AG09309 (cell line): ENCODE measurements around the gene MEMO1.
A peak's percentile ranks its signal among the peaks of the same experiment; 100 is the strongest.

Experiments
- DNase-seq: peaks from one replicate; pipeline ENCODE4 v3.0.0-alpha.2; 2010; ENCODE audit warnings: low read depth
- H3K4me3 ChIP-seq: 2 replicates; pipeline ENCODE4 v1.5.1; 2011; ENCODE audit warnings: mild to moderate bottlenecking, low read depth, low read length, moderate library complexity; ENCODE audit not compliant: control insufficient read depth
- TF ChIP-seq, protein P1 (sequence below): IDR thresholded peaks from 2 replicates; pipeline ENCODE4 v1.5.1; 2011; ENCODE audit warnings: mild to moderate bottlenecking, low read depth, low read length, inconsistent platforms; ENCODE audit not compliant: insufficient read depth, control insufficient read depth; ENCODE audit errors: missing control alignments

Gene MEMO1

DNA sequence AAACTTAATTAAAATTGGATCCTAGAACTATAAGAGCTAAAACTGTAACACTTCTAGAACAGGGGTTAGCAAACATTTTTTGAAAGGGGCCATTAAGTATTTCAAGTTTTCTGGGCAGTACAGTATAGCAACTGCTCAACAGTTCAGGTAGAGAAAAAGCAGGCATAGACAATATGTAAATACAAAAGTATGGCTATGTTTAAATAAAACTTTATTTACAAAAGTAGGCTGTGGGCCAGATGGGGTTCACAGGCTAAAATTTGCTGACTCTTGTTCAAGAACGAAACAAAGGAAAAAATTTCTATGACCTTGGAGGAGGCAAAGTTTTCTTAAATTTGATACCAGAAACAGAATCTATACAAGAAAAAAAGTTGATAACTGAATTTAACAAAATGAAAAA, 114.5 kb downstream of the MEMO1 start:
- no peak overlapping the region for H3K4me3 ChIP-seq
- no peak for DNase-seq
- TF ChIP-seq, protein P1, sequence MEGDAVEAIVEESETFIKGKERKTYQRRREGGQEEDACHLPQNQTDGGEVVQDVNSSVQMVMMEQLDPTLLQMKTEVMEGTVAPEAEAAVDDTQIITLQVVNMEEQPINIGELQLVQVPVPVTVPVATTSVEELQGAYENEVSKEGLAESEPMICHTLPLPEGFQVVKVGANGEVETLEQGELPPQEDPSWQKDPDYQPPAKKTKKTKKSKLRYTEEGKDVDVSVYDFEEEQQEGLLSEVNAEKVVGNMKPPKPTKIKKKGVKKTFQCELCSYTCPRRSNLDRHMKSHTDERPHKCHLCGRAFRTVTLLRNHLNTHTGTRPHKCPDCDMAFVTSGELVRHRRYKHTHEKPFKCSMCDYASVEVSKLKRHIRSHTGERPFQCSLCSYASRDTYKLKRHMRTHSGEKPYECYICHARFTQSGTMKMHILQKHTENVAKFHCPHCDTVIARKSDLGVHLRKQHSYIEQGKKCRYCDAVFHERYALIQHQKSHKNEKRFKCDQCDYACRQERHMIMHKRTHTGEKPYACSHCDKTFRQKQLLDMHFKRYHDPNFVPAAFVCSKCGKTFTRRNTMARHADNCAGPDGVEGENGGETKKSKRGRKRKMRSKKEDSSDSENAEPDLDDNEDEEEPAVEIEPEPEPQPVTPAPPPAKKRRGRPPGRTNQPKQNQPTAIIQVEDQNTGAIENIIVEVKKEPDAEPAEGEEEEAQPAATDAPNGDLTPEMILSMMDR, result no peak

DNA sequence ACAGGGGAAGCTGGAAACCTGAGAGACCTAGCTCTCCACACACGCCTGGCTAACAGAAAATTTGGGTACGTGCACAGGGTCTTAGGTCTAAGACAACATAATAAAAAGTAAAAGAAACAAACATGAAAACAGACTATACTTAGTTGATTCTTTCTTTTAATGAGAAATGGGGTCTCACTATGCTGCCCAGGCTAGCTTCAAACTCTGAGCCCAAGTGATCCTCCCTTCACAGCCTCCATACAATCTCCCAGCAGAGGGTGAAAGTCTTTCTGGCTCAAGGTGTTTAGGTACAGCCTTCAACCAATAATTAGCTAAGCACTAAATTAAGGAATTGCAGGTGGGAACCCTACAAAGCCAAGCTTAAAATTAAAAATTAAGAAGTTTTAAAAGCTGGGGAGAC, 116.2 kb downstream of the MEMO1 start:
- TF ChIP-seq, protein P1, result no peak
- no peak for DNase-seq
- H3K4me3 ChIP-seq, result no peak overlapping the region

DNA sequence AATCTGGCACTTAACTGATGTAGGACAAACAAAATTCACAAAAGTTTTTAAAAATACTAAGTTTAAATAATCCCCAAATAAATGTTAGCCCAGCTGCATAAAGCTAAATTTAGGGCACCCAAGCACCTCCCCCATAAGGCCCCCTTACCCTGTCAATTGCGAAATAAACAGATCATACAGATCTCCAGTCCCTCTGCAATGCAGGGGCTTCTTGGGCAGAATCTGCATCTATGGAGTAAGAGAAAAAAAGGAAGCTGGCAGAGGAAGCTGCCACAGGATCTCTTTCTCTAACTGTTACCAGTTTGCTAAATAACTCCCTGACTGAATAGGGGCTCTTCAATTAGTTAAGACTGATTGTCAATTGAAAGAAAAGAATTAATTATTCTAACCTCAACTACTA, 117.7 kb downstream of the MEMO1 start:
- no peak overlapping the region for H3K4me3 ChIP-seq
- TF ChIP-seq, protein P1, result no peak
- DNase-seq, result no peak

DNA sequence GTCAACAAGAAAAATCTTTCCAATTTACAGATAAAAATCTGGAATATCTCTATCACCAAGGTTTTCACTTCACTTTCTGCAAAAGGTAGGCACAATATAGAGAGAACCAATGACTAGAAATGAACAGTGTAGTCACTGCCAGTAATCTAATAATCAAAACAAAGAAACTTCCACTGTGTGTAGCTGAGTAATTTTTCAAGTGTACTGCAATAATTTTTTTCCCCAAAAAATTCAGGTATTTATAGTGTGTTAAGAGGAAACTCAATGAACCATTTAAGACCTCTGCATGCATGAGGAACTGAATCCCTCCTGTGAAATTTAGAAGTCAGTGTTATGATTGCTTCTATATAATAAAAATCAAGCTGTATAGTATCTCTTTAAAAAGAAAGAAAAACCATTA, 121.8 kb downstream of the MEMO1 start:
- TF ChIP-seq, protein P1, result no peak
- H3K4me3 ChIP-seq, result no peak overlapping the region
- DNase-seq, result no peak

DNA sequence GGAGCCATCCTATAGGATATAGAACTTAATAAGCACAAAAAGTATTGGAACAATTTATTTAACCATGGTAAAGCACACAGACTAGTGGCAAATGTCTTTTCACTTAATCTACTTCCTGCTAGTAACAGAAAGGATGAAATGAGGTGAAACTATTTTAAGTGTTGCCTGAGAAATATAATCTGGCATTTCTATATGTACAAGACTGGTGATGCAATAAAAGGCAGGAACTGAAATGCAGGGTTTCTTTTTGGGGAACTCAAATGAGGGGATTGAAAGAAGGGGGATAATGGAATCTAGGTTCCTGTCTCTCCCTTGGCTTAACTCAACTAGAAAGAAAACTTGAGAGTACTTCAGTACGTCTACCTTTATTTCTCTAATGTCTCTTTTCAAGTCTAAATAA, 122.3 kb downstream of the MEMO1 start:
- TF ChIP-seq, protein P1, result no peak
- no peak overlapping the region for H3K4me3 ChIP-seq
- DNase-seq, result no peak

DNA sequence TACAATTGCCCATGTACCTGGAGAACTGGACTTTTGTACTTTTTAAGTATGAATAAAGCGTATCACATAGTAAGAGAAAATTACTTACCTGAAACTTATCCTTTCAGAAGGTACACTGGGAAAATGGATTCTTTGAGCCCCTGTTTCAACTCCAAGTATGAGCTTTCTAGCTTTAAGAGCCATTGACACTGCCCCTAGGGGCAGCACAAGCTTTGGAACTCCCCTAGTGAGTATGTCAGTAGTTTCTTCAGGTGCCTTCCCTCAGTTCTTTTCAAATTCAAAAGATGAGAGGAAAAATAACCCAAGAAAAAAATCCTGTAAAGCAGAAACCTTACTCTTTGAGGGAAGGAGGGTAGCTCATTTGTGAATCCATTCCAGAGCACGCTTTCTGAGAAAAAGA, 124.1 kb downstream of the MEMO1 start:
- TF ChIP-seq, protein P1, result peak; percentile 27
- DNase-seq, result no peak

DNA sequence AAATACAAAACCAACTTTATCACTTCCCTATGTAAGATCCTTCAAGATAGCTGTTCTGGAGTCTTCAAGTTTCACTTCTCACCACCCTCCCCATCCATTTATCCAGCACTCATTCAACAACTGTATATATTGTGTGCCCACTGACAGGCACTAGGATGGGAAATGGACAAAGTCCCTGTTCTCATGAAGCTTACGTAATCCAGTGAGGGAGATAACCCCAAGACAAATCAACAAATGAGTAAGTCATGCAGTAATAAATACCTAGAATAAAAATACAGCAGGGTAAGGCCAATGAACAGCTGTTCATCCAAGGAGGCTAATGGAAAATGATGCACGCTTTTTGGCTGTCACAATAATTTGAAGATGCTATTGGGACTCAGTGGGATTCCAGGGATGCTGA, 133.8 kb downstream of the MEMO1 start:
- TF ChIP-seq, protein P1, result no peak
- no peak overlapping the region for H3K4me3 ChIP-seq
- DNase-seq, result no peak

More for the DNA sequence above, 124.1 kb downstream of the MEMO1 start:
- H3K4me3 ChIP-seq, result no peak overlapping the region
